OCI-LY7 (cell line): ENCODE results near the gene DGCR8.

ENCODE experiments used
- EZH2phosphoT487 ChIP-seq: fragments of 200-600 bp; sonication (generic); IDR thresholded peaks from 2 replicates; pipeline ENCODE4 v1.6.1; 2018; ENCODE audit warnings: low read depth, borderline replicate concordance, mild to moderate bottlenecking, mixed run types, antibody characterized with exemption, low read length, moderate library complexity, mixed read lengths
- TF ChIP-seq, protein P1 (sequence below): fragments of 200-600 bp; sonication (generic); conservative IDR thresholded peaks from 2 replicates; pipeline ENCODE4 v1.5.1; 2014; ENCODE audit warnings: mild to moderate bottlenecking, antibody characterized with exemption, low read length, moderate library complexity, mixed read lengths

GRCh38 chr22:20130319-20130718 lies 50.3 kb downstream of the DGCR8 start:
- TF ChIP-seq, protein P1, sequence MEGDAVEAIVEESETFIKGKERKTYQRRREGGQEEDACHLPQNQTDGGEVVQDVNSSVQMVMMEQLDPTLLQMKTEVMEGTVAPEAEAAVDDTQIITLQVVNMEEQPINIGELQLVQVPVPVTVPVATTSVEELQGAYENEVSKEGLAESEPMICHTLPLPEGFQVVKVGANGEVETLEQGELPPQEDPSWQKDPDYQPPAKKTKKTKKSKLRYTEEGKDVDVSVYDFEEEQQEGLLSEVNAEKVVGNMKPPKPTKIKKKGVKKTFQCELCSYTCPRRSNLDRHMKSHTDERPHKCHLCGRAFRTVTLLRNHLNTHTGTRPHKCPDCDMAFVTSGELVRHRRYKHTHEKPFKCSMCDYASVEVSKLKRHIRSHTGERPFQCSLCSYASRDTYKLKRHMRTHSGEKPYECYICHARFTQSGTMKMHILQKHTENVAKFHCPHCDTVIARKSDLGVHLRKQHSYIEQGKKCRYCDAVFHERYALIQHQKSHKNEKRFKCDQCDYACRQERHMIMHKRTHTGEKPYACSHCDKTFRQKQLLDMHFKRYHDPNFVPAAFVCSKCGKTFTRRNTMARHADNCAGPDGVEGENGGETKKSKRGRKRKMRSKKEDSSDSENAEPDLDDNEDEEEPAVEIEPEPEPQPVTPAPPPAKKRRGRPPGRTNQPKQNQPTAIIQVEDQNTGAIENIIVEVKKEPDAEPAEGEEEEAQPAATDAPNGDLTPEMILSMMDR: no peak
- 0 out of 2 replicates have a peak, but pooled peaks have one; percentile 26 for TF ChIP-seq EZH2phosphoT487
